ENCODE data around the gene RGMB. TPM values are rescaled to one million over a fixed set of nuclear protein-coding genes. Genes with fewer than 3 reads are reported as not detected.

RGMB gene
- total and polyA plus RNA-seq, 2 of the 13 experiments (the other 11 are each of a cell fraction or from before 2014, with no cell fraction given), result 3.0 to 3.8 TPM

DNA sequence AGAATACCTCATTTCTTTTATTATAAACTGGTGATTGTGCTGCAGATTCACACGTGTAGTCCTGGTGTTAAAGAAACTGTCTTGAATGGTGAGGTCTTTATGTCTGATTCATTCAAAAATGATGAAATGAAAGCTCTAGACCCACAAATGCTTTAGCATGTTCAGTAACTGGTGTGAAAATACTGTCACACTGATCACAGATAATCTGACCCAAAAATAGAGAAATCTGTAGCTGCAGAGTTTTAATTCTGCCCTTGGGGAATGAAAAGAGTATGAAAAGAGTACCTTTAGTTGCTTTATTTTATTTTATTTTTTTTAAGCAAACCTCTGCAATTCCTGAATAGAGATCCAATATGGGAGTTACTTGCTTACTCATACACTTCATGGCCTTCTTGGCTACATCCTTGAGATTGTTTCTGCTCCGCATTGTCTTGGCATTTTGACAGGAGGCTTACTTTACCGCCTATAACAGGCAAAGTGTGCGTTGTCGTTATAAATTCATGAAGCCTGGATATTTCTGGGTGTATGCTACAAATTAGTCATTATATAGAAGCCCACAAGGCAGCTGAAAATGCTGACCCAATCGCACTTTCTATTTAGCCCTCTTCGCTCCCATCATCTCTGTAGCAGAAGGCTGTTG, 2.7 kb downstream of the RGMB start:
- WGBS (ENCODE audit: low lambda C conversion rate), result 83% methylated on average over 7 of the region's 7 CpGs
- Histone ChIP-seq H2AFZ (ENCODE audit: low read length) (no peak overlapping the region), H3K4me2 (ENCODE audit: low read depth, low read length) (peak overlapping the region; percentile 85), H3K9me3 (ENCODE audit: low read length) (no peaks in the 10 kb centered on the region), H3K36me3 (replicated peaks in 1 of 2; ENCODE audit: control insufficient read depth in 1 of 2, insufficient read depth in 2 of 2, low read length in 2 of 2) (peaks cover 3 to 6% of the 10 kb centered on the region in 2 experiments; a peak in 2 of 5 replicates), H3K4me1 (ENCODE audit: insufficient read depth, low read length) (peaks cover 75% of the 10 kb centered on the region), H3K27ac (ENCODE audit: extremely low read length, insufficient read depth, low read length) (no peak overlapping the region), H3K27me3 (ENCODE audit: control insufficient read depth in 1 of 2, insufficient read depth in 2 of 2, low read length in 2 of 2) (no peaks in the 10 kb centered on the region), H3K9ac (ENCODE audit: insufficient read depth, low read depth, low read length) (0 out of 2 replicates have a peak overlapping the region, but pooled peaks have one; percentile 74), H3K4me3 (replicated peaks in 1 of 3; ENCODE audit: insufficient read depth in 1 of 3, low read depth in 2 of 3, low read length in 3 of 3) (peak overlapping the region; percentile 78 to 91 (median 80); a peak in 4 of 6 replicates), H4K20me1 (ENCODE audit: insufficient read depth, low read length) (peaks cover 8% of the 10 kb centered on the region; the same call in 1 of the 2 replicates), H3K79me2 (ENCODE audit: insufficient read depth, low read length) (peaks cover 46% of the 10 kb centered on the region)
- no peak for DNase-seq (ENCODE audit: low spot score)
- POLR2A ChIA-PET, result no interaction called here
- BruUV-seq (replicated peaks), result no TSS peak
- TF ChIP-seq ZNF232 (CRISPR knock-in tag; IDR thresholded peaks at IDR 0.05; ENCODE audit: borderline replicate concordance) (no peak), AHR (CRISPR knock-in tag; IDR thresholded peaks at IDR 0.05) (no peak), ARNTL (CRISPR knock-in tag; IDR thresholded peaks at IDR 0.05) (no peak), MAF1 (CRISPR knock-in tag; IDR thresholded peaks at IDR 0.05; ENCODE audit: borderline replicate concordance) (no peak), ZNF672 (CRISPR knock-in tag; IDR thresholded peaks at IDR 0.05) (no peak), NR2F2 (IDR thresholded peaks at IDR 0.05; ENCODE audit: borderline replicate concordance, low read depth) (no peak), ZNF331 (CRISPR knock-in tag; IDR thresholded peaks at IDR 0.05) (no peak), ZNF501 (CRISPR knock-in tag; IDR thresholded peaks at IDR 0.05) (no peak), NFKBIZ (CRISPR knock-in tag; IDR thresholded peaks at IDR 0.05) (no peak), SP2 (CRISPR knock-in tag; IDR thresholded peaks at IDR 0.05) (no peak)
- TF ChIP-seq, protein P1, sequence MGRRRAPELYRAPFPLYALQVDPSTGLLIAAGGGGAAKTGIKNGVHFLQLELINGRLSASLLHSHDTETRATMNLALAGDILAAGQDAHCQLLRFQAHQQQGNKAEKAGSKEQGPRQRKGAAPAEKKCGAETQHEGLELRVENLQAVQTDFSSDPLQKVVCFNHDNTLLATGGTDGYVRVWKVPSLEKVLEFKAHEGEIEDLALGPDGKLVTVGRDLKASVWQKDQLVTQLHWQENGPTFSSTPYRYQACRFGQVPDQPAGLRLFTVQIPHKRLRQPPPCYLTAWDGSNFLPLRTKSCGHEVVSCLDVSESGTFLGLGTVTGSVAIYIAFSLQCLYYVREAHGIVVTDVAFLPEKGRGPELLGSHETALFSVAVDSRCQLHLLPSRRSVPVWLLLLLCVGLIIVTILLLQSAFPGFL (CRISPR knock-in tag; IDR thresholded peaks at IDR 0.05), result no peak
- TF ChIP-seq, protein P2, sequence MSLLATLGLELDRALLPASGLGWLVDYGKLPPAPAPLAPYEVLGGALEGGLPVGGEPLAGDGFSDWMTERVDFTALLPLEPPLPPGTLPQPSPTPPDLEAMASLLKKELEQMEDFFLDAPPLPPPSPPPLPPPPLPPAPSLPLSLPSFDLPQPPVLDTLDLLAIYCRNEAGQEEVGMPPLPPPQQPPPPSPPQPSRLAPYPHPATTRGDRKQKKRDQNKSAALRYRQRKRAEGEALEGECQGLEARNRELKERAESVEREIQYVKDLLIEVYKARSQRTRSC (CRISPR knock-in tag; IDR thresholded peaks at IDR 0.05; ENCODE audit: low read depth), result no peak
- TF ChIP-seq, protein P3, sequence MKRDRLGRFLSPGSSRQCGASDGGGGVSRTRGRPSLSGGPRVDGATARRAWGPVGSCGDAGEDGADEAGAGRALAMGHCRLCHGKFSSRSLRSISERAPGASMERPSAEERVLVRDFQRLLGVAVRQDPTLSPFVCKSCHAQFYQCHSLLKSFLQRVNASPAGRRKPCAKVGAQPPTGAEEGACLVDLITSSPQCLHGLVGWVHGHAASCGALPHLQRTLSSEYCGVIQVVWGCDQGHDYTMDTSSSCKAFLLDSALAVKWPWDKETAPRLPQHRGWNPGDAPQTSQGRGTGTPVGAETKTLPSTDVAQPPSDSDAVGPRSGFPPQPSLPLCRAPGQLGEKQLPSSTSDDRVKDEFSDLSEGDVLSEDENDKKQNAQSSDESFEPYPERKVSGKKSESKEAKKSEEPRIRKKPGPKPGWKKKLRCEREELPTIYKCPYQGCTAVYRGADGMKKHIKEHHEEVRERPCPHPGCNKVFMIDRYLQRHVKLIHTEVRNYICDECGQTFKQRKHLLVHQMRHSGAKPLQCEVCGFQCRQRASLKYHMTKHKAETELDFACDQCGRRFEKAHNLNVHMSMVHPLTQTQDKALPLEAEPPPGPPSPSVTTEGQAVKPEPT (CRISPR knock-in tag; IDR thresholded peaks at IDR 0.05; ENCODE audit: low read depth), result no peak
- TF ChIP-seq, protein P4, sequence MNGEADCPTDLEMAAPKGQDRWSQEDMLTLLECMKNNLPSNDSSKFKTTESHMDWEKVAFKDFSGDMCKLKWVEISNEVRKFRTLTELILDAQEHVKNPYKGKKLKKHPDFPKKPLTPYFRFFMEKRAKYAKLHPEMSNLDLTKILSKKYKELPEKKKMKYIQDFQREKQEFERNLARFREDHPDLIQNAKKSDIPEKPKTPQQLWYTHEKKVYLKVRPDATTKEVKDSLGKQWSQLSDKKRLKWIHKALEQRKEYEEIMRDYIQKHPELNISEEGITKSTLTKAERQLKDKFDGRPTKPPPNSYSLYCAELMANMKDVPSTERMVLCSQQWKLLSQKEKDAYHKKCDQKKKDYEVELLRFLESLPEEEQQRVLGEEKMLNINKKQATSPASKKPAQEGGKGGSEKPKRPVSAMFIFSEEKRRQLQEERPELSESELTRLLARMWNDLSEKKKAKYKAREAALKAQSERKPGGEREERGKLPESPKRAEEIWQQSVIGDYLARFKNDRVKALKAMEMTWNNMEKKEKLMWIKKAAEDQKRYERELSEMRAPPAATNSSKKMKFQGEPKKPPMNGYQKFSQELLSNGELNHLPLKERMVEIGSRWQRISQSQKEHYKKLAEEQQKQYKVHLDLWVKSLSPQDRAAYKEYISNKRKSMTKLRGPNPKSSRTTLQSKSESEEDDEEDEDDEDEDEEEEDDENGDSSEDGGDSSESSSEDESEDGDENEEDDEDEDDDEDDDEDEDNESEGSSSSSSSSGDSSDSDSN (CRISPR knock-in tag; IDR thresholded peaks at IDR 0.05), result no peak
- CTCF ChIA-PET (ENCODE audit: low intra/inter-chr PET ratio, low total read pairs), result no interaction called here
- no peak for FAIRE-seq
- intact Hi-C loops (cut with micrococcal nuclease; ENCODE audit: unreplicated experiment), result loop anchor here (10.0 kb wide), 1 partner anchor 1481 kb away; no protein-coding TSS in a partner anchor
- ATAC-seq, result no peak
- in situ Hi-C loops (cut with HindIII; ENCODE audit: extremely low pct_ligation_motif_present, low pct_unique_long_range_greater_than_20kb), result loop anchor here (10.0 kb wide), 1 partner anchor 249 kb away; no protein-coding TSS in a partner anchor

Measured in HepG2 (cell line).